HEK293T (cell line): Measurements from ENCODE around the gene POLN.

Source experiments
- BHLHE40 ChIP-seq: fragments of 450-650 bp; IDR thresholded peaks from 2 replicates; pipeline ENCODE4 v1.6.1; 2016; ENCODE audit warnings: mild to moderate bottlenecking, moderate library complexity, borderline replicate concordance
- FOXM1 ChIP-seq: fragments of 450-650 bp; IDR thresholded peaks from 2 replicates; pipeline ENCODE4 v1.6.1; 2017; ENCODE audit warnings: mild to moderate bottlenecking, borderline replicate concordance
- TARDBP ChIP-seq: fragments of 450-650 bp; IDR thresholded peaks from 2 replicates; pipeline ENCODE4 v1.6.1; 2016
- ZNF384 ChIP-seq: fragments of 450-650 bp; IDR thresholded peaks from 2 replicates; pipeline ENCODE4 v1.6.1; 2016

- TF ChIP-seq BHLHE40 = no peak
- TF ChIP-seq ZNF384 = no peak
- TF ChIP-seq TARDBP = no peak
- no peak for TF ChIP-seq FOXM1
These were observed 157.6 kb downstream of the POLN start for GRCh38 chr4:2084316-2084715.
